ENCODE measurements around the gene ZSCAN9.

GRCh38 chr6:28250747-28251146, 25.7 kb downstream of the ZSCAN9 start:
- TF ChIP-seq CTCF (IDR thresholded peaks at IDR 0.05) (no peak), POLR2A (IDR thresholded peaks at IDR 0.05) (no peak)
